ENCODE data around the gene SH3BP2.

SH3BP2 gene

GRCh38 chr4:2823301-2823670, 30.4 kb downstream of the SH3BP2 start:
- TF ChIP-seq CTCF (IDR thresholded peaks at IDR 0.05; ENCODE audit: low read depth, low read length, missing control alignments): no peak
- no peak for DNase-seq (ENCODE audit: extremely low read depth, low read depth)
- no peak overlapping the region for H3K4me3 ChIP-seq (replicated peaks; ENCODE audit: low read depth, low read length)

- no peak for TF ChIP-seq CTCF (IDR thresholded peaks at IDR 0.05; ENCODE audit: low read depth, low read length, missing control alignments)
- H3K4me3 ChIP-seq (replicated peaks; ENCODE audit: low read depth, low read length): no peak overlapping the region
- DNase-seq (ENCODE audit: extremely low read depth, low read depth): no peak
These were observed 30.9 kb downstream of the SH3BP2 start for GRCh38 chr4:2823671-2824328.

- DNase-seq (ENCODE audit: extremely low read depth, low read depth): no peak
- H3K4me3 ChIP-seq (replicated peaks; ENCODE audit: low read depth, low read length): no peak overlapping the region
- no peak for TF ChIP-seq CTCF (IDR thresholded peaks at IDR 0.05; ENCODE audit: low read depth, low read length, missing control alignments)
These were observed 31.5 kb downstream of the SH3BP2 start for GRCh38 chr4:2824329-2824835.

GRCh38 chr4:2824836-2825381, 32.0 kb downstream of the SH3BP2 start:
- no peak for TF ChIP-seq CTCF (IDR thresholded peaks at IDR 0.05; ENCODE audit: low read depth, low read length, missing control alignments)
- DNase-seq (ENCODE audit: extremely low read depth, low read depth): no peak
- H3K4me3 ChIP-seq (replicated peaks; ENCODE audit: low read depth, low read length): no peak overlapping the region

- no peak for TF ChIP-seq CTCF (IDR thresholded peaks at IDR 0.05; ENCODE audit: low read depth, low read length, missing control alignments)
- no peak for DNase-seq (ENCODE audit: extremely low read depth, low read depth)
- H3K4me3 ChIP-seq (replicated peaks; ENCODE audit: low read depth, low read length): no peak overlapping the region
These were observed 32.9 kb downstream of the SH3BP2 start for GRCh38 chr4:2825740-2826139.

GRCh38 chr4:2827071-2827873, 34.4 kb downstream of the SH3BP2 start:
- no peak for DNase-seq (ENCODE audit: extremely low read depth, low read depth)
- H3K4me3 ChIP-seq (replicated peaks; ENCODE audit: low read depth, low read length): no peak overlapping the region
- no peak for TF ChIP-seq CTCF (IDR thresholded peaks at IDR 0.05; ENCODE audit: low read depth, low read length, missing control alignments)

All from HFF-Myc (cell line).